Measurements from ENCODE around the gene METTL5.

DNA sequence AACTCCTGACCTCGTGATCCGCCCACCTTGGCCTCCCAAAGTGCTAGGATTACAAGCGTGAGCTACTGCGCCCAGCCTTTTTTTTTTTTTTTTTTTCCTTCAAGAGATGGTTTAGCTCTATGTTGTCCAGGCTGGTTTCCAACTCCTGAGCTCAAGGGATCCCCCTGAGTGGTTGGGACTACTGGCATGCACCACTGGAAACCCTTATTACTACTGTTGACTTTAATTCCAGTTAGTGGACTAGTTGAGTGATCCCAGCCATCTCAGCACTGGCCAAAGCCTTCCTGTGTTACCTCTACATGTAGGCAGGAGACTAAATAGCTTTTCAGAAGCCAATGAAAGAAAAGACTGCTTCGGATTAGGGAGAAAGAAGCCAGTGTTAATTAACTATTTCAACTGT is 34.1 kb downstream of the METTL5 start:
- no peak for TF ChIP-seq REST (IDR thresholded peaks at IDR 0.05; ENCODE audit: insufficient read depth in 1 of 2, low read depth in 2 of 2, low read length in 2 of 2)
- TF ChIP-seq POLR2AphosphoS5 (IDR thresholded peaks at IDR 0.05; ENCODE audit: low read depth, low read length) = no peak
- TF ChIP-seq SIN3A (IDR thresholded peaks at IDR 0.05; ENCODE audit: borderline replicate concordance, insufficient read depth, low read length) = no peak
- TF ChIP-seq TAF1 (IDR thresholded peaks at IDR 0.05; ENCODE audit: borderline replicate concordance, insufficient read depth, low read length) = no peak

All from PFSK-1 (cell line).